Left cardiac atrium (tissue), 4 donors: ENCODE measurements around the gene HOXA5. TPM values are rescaled to one million over a fixed set of nuclear protein-coding genes. Genes with fewer than 3 reads are reported as not detected.
A peak's percentile ranks its signal among the peaks of the same experiment; 100 is the strongest.

Source experiments
- ATAC-seq, 2 donors: fragments of 200-7000 bp; cut with Tn5 transposase; one replicate each; pipeline ENCODE4 v1.9.1; 2020; ENCODE audit warnings: mild to moderate bottlenecking in 2 of 2, moderate library complexity in 2 of 2
- DNase-seq: peaks from one replicate; pipeline ENCODE4 v3.0.0-alpha.2; 2020
- intact Hi-C, 2 donors: fragments of 100-400 bp; cut with DNase I; formaldehyde crosslinking; loops; one replicate each; pipeline versions ENCODE4 v1.14.1 to v1.15.1; 2022 to 2023
- total RNA-seq, 2 donors: library from RNA; stranded (reverse); fragmentation: NEBNext Ultra II Directional; extraction: Animal tissue kit (Norgen Biotek cat#: 25700); gene quantifications; one replicate each; pipeline ENCODE4 v1.2.1, GENCODE V29; 2021
- donor health status: DM: no; HTN: yes; CAD: no.
- donor health status: DM: no; HTN: yes; CAD: no; lungs with severe emphysema.
- donor health status: DM: yes; HTN: yes; CAD: no.
- donor health status: Dilated cardiomyopathy.

HOXA5 gene
- total RNA-seq, 2 donors from 2014 or later: 0.27 TPM; not detected in 1

DNA sequence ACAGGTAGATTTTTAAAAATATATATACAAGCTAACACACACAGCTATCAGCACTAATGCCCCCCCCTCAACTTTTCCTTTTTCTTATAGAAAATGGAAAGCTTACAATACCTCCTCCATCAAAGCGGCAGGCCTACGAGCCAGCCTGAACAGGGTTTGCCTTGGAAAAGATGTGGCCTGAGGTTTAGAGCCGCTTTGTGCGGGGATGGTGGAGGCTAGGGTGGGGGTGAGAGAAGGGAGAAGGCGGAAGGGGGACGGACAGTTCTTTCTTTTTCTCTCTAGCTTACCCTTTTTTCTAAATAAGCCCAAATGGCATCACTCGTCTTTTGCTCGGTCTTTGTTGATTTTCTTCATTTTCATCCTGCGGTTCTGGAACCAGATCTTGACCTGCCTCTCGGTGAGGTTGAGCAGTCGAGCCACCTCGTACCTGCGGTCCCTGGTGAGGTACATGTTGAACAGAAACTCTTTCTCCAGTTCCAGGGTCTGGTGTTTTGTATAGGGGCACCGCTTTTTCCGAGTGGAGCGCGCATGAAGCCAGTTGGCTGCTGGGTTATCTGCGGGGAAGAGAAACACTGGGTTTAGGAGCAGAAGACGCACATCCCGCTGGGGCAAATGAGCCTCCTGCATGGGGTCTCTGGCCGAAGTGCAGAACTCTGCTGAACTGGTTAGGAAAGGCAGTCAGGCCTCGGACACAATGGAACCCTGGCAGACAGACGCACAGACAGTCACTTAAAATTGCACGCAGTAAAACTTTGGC, 20.0 kb upstream of the HOXA5 start:
- intact Hi-C loops: loop anchor here (5.0 to 10.0 kb wide), 3 partner anchors 779 to 1299 kb away; no protein-coding TSS in a partner anchor
- DNase-seq (peak; percentile 11), ATAC-seq (no peak)

- no peak for DNase-seq
- no peak for ATAC-seq
These were observed 19.2 kb upstream of the HOXA5 start for GRCh38 chr7:27162561-27163287.

GRCh38 chr7:27161721-27162560, 18.5 kb upstream of the HOXA5 start:
- DNase-seq: peak; percentile 15
- ATAC-seq: no peak
- intact Hi-C loops: loop anchor here (2.0 to 10.0 kb wide), 5 partner anchors 307 to 1297 kb away; no protein-coding TSS in a partner anchor

More at GRCh38 chr7:27162561-27163287, 19.2 kb upstream of the HOXA5 start:
- intact Hi-C loops: loop anchor here (5.0 to 10.0 kb wide), 3 partner anchors 778 to 1298 kb away; no protein-coding TSS in a partner anchor

- DNase-seq (peak; percentile 53), ATAC-seq (peak; percentile 16 to 36)
- intact Hi-C loops: loop anchor here (2.0 to 10.0 kb wide), 5 partner anchors 306 to 1296 kb away; no protein-coding TSS in a partner anchor
These were observed 17.8 kb upstream of the HOXA5 start for GRCh38 chr7:27161214-27161720.

GRCh38 chr7:27160546-27161213, 17.2 kb upstream of the HOXA5 start:
- ATAC-seq (peak; percentile 84), DNase-seq (peak; percentile 87)
- intact Hi-C loops: loop anchor here (2.0 to 10.0 kb wide), 5 partner anchors 306 to 1296 kb away; no protein-coding TSS in a partner anchor

GRCh38 chr7:27160145-27160545, 16.7 kb upstream of the HOXA5 start:
- intact Hi-C loops: loop anchor here (2.0 to 10.0 kb wide), 5 partner anchors 305 to 1295 kb away; no protein-coding TSS in a partner anchor
- DNase-seq (no peak), ATAC-seq (peak in 1 of 2 donors; percentile 4)

- no peak for ATAC-seq
- DNase-seq: no peak
- intact Hi-C loops: loop anchor here (2.0 to 10.0 kb wide), 5 partner anchors 305 to 1295 kb away; no protein-coding TSS in a partner anchor
These were observed 16.0 kb upstream of the HOXA5 start for GRCh38 chr7:27159266-27160144.

- intact Hi-C loops: no loop called here
- no peak for ATAC-seq
- no peak for DNase-seq
These were observed 15.2 kb upstream of the HOXA5 start for GRCh38 chr7:27158436-27159265.

GRCh38 chr7:27157702-27158431, 14.4 kb upstream of the HOXA5 start:
- DNase-seq: no peak
- intact Hi-C loops: no loop called here

GRCh38 chr7:27156916-27157701, 13.6 kb upstream of the HOXA5 start:
- DNase-seq (no peak), ATAC-seq (no peak)
- intact Hi-C loops: no loop called here

More at GRCh38 chr7:27157702-27158431, 14.4 kb upstream of the HOXA5 start:
- ATAC-seq: no peak

DNA sequence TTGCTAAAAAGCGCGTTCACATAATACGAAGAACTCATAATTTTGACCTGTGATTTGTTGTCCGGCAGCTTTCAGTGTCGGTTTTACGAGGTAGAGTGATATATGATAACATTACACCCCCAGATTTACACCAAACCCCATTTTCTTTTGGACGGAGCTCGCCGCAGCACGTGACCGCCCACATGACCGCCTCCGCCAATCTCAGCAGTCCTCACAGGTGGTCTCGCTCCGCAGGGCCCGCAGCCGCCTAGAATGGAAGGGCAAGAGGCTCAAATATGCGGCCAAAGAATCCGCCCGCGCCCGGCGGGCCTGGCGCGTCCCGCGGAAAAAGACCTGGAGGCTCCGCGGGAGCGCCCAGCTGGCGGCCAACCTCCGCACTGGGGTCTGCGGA, 13.0 kb upstream of the HOXA5 start, which contains the start of gene HOXA7:
Gene HOXA7, minus strand, starts transcription at position 168 of the 391 bp plus-strand sequence. Its CDS starts 130 bp downstream, at position 38.
- no peak for DNase-seq
- ATAC-seq: no peak
- intact Hi-C loops: no loop called here

DNA sequence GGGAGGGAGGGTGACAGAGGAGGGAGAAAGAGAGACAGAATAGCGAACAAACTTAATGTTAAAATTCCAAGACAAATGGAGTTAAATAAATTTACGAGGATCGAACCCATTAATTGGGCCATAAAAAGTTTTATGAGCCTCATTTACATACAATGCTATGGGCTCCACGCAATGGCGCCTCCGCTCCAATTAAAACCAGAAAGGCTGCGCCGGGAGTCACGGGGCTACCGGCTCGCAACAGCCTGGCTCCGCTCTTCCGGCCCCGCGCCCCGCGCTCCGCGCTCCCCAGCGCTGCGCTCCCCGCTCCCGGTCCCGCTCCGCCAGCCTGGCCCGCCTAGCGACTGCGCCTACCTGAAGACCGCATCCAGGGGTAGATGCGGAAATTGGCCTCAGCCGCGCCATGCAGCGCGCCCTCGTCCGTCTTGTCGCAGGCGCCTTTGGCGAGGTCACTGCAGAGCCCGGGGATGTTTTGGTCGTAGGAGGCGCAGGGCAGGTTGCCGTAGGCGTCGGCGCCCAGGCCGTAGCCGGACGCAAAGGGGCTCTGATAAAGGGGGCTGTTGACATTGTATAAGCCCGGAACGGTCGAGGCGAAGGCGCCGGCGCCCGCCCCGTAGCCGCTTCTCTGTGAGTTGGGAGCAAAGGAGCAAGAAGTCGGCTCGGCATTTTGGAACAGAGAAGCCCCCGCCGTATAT, 12.5 kb upstream of the HOXA5 start:
- intact Hi-C loops: no loop called here
- DNase-seq (no peak), ATAC-seq (no peak)

DNA sequence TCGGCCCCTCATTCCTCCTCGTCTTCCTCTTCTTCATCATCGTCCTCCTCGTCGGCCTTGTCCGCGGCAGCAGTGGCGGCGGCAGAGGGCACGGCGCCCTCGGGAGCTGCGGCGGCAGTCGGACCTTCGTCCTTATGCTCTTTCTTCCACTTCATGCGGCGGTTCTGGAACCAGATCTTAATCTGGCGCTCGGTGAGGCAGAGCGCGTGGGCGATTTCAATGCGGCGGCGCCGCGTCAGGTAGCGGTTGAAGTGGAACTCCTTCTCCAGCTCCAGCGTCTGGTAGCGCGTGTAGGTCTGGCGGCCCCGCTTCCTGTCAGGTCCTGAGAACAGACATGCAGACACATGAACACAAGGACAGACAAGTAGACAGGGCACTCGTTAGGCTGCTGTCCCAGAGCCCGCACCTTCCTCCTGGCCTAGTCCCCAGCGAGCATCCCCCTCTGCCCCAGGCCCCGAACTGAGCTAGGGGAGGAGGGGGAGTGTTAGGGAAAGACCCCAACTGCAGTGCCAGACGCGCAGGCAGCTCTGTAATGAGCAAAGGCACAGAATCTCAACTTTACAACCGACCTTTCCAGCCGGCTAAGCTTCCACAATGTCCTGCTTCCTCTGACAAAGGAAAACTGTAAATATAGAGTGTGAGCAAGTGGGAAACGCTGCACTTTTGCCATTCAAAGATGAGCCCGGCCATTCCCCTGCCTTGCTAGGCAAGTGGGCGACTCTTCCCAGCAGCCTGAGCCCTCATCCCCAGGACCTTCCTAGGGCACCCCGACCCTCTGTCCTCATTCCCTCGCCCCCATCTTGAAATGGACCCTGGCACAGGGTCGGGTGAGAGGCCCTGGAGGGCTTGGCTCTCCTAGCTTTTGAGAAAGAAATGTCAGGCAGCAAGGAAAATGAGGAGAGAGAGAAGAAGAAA, 11.7 kb upstream of the HOXA5 start:
- intact Hi-C loops: no loop called here
- ATAC-seq (no peak), DNase-seq (no peak)
